GM21717 (cell line): ENCODE measurements around the gene KLHL7.

Experiments
- ATAC-seq: cut with Tn5 transposase; IDR thresholded peaks from one replicate; pipeline ENCODE4 v1.9.1; 2021; ENCODE audit warnings: mild to moderate bottlenecking, moderate library complexity; ENCODE audit not compliant: unreplicated experiment

KLHL7 gene, protein sequence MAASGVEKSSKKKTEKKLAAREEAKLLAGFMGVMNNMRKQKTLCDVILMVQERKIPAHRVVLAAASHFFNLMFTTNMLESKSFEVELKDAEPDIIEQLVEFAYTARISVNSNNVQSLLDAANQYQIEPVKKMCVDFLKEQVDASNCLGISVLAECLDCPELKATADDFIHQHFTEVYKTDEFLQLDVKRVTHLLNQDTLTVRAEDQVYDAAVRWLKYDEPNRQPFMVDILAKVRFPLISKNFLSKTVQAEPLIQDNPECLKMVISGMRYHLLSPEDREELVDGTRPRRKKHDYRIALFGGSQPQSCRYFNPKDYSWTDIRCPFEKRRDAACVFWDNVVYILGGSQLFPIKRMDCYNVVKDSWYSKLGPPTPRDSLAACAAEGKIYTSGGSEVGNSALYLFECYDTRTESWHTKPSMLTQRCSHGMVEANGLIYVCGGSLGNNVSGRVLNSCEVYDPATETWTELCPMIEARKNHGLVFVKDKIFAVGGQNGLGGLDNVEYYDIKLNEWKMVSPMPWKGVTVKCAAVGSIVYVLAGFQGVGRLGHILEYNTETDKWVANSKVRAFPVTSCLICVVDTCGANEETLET

DNA sequence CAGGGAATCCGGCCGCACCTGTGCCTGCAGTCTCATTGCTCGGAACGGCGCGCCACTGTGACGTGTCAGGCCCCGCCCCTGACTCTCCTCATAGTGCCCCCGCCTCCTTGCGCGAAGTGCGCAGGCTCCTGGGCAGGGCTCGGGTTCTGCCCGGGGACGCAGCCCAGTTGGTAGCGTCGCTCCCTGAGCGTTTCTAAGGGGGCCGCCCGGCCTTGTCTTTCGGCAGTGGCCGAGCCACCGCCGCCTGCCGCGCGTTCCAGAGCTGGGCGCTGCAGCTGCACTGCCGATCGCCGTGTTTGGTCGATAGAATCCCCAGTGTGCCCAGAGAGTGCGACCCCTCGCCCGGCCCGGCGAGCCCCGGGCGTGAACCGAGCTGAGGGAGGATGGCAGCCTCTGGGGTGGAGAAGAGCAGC, at the start of gene KLHL7:
Gene KLHL7, plus strand, starts transcription at position 142 of the 413 bp plus-strand sequence. Its CDS starts 242 bp downstream, at position 384.
- ATAC-seq: peak; percentile 94

DNA sequence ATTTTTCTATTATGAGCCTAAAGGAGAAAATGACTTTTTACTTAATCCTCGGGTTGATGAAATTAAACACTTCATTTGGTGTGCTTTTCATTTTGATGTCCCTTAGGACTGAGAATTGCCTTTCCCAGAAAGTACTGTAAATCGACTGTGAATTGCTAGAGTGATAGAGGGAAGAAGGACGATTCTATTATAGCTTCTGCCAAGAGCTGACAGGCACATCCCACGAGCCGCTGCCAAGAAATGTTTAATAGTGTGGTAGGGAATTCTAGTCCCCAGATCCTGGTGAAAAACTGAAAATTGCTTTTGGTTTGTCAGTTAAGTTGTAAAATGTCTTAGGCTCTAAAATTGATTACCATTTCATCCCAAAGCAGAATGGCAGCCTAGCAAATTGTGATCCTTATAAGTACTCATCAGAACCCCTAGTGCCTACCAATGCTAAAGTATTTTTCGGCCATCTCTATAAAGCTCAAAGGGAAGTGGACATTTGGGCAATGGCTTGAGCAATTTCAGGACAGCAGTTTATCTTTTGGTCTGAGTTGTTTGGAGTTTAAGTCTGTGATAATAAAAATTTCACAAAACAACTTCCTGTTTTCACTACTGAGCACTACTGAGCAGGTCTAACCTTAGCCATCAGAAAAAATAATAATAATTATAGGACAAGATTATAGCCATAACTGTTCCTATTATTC, 47.0 kb upstream of the KLHL7 start:
- ATAC-seq: no peak

DNA sequence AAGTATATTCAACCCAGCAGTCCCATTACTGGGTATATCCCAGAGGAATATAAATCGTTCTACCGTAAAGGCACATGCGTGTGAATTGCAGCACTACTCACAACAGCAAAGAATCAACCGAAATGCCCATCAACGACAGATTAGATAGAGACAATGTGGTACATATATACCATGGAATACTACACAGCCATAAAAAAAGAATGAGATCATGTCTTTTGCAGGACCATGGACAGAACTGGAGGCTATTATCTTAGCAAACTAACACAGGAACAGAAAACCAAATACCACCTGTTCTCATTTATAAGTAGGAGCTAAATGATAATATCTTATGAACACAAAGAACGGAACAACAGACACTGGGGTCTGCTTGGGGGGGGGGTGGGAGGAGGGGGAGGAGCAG, 44.3 kb upstream of the KLHL7 start:
- no peak for ATAC-seq

DNA sequence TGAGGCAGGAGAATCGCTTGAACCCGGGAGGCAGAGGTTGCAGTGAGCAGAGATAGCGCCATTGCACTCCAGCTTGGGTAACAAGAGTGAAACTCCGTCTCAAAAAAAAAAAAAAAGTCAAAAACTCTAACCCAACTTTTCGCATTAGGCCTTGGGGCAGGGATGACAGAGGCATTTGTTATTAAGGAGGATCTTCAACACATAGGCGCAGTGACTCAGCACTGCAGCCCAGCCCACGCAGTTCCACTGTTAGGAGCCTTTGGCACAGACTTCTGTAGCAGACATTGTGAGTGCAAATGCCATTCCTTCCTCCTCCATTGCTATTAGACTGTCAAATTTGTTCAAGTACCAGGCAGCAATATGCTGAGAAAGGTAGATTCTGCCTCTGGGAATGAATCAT, 43.1 kb upstream of the KLHL7 start:
- no peak for ATAC-seq

DNA sequence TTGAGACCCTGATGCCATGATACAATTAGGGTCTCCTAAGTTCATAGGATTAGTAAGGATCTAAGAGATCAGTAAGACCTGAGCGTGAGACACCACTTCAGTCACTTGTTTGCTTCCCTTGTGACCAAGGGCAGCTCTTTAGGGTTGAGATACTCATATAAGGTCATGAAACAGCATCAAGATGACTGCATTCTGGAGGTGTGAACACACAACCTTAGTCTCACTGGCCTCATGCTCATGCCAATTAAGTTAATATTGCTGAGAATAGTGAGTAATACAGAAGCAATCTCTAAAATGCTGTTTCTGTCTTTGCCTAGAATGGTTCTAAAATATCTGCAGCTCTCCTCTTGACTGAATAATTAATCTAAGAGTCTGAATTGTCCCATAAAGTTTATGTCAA, 39.6 kb upstream of the KLHL7 start:
- ATAC-seq: no peak

DNA sequence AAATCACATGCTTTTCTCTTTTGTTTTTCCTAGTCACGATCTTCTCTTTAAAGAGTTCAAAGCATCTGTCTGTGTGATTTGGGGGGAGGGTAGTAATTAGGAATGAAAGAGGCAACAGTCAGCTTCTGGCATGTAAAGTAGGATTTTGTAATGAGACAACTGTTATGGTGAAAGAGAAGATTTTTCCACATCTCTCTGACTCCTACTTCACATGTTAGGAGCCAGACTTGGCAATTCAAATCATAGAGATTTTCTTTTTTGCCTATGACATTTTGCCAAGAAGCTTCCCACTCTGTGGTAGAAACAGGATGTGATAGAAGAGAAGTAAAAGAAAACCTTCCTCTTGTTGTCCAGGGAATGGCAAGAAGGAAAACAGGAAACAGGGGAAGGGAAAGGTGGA, 38.3 kb upstream of the KLHL7 start:
- ATAC-seq: no peak

DNA sequence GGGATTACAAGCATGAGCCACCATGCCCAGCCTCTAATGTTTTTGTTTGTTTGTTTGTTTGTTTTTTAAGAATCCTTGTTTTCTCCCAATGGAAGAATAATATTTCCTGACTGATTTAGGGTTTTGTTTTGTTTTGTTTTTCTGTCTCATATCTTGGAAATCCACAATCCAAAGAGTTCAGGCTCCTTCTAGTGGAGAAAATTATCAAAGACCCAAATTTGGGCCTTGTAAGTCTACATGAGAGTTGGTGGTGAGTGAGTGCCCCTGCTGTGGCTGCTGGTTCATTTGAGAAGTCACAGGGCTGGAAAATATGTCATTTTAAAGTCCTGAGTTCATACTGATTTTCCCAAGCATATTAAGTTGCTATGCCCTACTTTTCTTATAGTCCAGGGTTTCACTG, 33.5 kb upstream of the KLHL7 start:
- ATAC-seq: no peak

DNA sequence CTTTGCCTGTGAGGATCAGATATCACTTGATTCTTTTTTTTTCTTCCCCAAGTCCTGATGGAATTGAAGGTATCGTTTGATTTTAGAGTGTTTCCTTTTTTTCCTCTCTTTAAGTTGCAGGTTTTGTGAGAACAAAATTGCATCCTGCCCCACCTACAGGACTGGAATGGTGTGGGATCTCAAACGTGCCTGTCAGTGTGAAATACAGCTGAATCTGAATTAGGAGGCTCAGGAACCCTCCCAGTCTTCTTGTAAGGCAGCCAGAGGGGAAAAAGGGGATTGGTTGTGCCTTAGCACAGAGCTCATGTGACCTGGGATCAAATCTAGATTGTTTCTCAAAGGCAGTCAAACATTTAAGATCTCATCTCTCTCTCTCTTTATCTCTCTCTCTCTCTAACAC, 32.7 kb upstream of the KLHL7 start:
- ATAC-seq: no peak

DNA sequence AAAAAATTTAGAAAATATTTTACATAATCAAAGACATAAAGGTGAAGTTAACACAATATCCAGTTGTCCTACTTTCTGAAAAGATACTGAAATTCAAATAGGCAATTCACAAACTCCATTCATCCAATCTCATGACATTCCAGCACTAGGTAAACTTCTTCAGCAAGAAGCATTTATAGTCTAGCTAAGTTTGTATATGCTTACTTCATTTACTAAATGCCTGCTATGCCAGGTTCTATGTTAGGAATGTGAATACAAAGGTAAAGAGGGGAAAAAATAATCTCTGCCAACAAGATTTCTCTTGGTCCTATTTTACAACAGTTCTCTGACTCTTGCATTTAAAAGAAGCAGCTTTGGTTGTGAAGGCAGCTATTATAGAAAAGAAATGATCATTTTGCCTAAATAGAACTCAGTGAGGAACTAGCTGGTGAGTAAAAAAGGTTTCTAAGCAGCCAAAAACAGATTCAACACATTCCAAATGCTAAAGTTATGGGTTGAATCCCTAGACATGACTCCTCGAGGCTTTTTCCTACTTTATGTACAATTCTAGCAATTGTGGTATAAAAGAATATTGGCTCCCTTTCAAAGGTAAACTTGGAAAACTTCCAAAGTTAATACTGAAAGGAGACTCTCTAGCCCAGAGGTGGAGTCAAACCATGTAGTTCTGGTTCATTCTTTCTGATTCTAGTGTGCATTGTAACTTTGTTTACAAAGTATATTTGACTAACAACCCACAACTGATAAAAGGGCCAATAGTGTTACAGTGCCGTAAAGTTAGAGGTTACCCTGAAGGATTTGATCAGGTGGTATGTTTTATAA, 30.9 kb upstream of the KLHL7 start:
- no peak for ATAC-seq

DNA sequence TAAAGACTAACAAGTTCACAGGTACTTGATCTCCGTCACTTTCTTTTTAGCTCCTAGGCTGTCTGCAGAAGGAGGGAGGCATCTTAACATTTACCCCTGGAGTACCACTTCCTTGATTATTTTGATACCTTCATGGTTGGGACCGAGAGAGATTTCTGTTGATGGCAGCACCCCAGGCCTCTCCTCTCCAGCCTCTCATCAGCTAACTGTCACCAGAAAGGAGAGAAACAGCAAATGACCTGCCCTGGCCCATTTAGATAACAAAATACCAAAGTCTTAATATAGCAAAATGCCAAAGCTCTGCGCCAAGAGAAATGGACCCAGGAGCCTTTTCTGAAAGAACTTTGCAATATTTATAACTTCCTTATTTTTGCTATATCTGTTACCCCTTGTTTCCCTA, 30.0 kb upstream of the KLHL7 start:
- ATAC-seq: no peak

DNA sequence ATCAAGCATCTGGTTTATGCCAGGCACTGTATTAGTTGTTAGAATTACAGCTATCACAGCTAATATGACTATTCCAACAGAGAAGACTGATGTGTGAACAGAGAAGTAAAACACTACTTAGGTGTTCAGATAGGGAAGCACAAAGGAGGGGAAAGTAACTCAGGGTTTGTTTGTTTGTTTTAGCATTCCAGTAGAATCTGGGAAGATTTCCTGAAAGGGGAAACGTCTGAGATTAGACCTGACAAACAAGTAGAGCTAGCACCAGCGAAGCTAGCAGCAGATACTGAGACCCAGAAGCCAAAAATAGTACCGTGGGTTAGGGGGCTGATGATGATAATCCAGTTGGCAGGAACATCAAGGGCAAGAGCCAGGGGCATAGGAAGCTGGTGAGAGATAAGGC, 28.8 kb upstream of the KLHL7 start:
- no peak for ATAC-seq

DNA sequence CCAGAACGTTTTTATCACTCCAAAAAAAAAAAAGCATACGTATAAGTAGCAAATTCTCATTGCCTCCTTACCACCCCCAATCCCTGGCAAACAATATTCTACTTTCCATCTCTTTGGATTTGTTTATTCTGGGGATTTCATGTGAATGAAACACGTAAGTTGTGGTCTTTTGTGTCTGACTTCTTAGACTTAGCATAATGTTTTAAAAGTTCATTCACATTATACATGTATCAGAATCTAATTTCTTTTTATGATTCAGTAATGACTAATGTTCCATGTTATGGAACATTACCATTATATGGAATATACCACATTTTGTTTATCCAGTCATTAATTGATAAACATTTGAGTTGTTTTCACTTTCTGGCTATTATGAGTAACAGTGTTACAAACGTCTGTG, 12.5 kb upstream of the KLHL7 start:
- no peak for ATAC-seq

DNA sequence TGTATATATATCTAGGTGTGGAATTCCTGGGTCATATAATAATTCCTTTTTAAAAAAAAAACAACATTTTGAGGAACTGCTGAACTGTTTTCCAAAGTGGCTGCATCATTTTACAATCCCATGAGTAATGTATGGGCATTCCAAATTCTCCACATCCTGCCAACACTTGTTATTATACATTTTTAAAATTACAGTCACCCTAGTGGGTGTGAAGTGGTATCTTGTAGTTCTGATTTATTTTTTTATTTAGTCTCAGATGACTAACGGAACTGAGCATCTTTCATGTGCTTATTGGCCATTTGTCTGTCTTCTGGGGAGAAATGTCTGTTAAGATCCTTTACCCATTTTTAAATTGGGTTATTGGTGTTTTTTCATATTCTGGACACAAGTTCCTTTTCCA, 12.0 kb upstream of the KLHL7 start:
- no peak for ATAC-seq

DNA sequence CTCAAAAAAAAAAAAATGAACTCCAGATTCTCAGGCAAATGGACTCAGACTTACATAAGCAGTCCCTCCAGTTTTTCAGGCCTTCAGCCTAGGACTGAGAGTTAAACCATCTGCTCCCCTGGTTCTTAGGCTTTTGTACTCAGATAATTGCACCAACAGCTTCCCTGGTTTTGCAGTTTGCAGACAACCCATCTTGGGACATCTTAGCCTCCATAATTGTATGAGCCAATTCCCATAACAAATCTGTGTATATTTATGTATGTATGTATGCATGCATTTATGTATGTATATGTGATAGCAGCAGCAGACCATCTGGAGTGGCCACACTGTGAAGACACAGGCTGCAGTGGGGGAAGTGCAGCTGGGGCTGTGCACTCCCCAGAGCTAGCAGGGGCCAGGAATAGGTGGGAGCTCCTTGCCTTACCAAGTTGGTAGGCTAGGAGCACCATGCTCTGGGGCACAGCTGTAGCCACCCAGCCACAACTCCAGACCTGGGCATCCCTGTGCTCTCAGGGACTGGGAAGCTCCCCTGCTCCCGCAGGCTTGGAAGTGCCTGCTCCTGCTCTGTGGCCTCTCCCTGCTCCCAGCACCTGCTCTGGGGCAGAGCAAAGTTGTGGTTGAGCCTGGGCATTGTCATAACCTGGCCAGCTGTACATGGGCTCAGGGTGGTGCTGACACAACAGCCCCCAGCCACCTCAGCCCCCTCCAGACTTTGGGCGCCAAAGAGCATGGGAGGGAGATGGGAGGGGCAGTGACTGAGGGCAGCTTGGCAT, 8.9 kb upstream of the KLHL7 start:
- ATAC-seq: no peak

DNA sequence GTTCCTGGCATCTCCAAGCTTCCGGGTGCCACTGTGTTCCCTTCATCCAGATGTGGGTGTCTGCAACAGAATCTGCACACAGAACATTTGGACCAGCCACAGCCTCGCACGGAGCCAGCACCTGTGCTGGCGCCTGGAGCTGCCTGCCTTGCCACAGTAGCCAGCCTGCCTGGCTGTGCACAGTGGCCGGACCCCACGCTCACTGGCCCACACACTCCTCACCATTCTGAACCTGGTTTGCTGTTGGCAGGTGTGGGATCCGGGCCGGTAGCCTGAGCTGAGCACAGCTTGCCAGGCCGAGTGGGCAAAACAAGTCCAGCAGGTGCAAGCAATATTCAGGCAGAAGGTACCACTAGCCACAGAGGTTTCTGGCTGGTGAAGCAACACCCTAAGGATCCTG, 7.6 kb upstream of the KLHL7 start:
- no peak for ATAC-seq

DNA sequence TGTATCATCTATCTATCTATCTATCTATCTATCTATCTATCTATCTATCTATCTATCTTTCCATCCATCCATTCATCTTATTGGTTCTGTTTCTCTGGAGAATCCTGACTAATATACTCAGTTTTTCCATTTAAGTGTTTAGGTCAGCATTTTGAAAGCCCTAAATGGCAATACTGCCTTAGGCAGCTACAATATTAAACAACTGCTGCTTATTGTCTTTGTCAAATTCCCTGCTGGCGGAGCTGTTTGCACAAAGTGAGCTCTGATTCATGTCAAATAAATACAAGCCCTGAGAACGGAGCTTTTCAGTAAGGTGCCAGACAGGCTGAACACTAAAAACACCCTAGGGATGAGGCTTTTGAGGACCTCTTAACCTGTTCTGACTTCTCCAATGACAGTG, 7.1 kb upstream of the KLHL7 start:
- ATAC-seq: no peak

DNA sequence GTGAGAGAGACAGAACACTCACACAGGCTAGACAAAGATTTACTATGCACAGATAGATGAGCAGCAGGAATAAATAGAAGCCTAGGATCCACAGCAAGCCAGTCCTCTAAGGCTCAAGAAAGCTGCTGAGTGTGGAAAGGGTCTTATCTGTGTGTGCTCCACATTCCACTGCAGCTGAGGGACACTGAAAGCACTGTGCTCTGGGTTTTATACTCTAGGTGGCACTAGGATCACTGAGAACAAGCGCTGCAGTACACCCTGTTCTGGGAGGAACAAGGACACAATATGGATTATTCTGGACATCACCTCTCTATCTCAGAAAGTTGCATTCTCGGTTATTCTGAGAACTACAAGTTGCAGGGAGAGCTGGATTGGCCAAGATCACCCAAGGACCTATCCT, 4.9 kb upstream of the KLHL7 start:
- ATAC-seq: no peak

DNA sequence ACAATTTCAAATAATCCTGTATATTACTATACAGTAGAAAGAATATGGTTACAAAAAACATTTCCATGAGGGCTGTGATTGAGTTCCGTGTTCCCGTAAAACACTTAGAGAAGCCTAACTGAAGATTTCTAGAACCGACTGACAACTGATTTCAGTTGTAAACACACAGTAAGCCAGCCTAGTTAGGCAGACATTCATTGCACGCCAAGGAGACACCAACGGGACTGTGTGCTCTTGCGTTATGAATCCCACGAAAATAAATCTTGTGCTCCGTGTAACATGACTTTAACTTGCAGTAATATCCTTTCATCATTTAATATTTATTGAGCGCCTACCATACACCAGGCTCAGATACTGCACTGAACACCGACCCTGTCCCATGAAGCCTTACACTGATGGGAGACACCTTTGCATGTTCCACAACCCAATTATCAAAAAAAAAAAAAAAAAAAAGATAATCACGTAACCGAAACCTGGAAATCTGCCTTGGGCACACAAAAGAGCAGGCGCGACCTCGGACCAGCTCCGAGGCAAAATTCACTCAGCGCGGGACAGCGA, 420 bp upstream of the KLHL7 start:
- peak; percentile 22 for ATAC-seq

DNA sequence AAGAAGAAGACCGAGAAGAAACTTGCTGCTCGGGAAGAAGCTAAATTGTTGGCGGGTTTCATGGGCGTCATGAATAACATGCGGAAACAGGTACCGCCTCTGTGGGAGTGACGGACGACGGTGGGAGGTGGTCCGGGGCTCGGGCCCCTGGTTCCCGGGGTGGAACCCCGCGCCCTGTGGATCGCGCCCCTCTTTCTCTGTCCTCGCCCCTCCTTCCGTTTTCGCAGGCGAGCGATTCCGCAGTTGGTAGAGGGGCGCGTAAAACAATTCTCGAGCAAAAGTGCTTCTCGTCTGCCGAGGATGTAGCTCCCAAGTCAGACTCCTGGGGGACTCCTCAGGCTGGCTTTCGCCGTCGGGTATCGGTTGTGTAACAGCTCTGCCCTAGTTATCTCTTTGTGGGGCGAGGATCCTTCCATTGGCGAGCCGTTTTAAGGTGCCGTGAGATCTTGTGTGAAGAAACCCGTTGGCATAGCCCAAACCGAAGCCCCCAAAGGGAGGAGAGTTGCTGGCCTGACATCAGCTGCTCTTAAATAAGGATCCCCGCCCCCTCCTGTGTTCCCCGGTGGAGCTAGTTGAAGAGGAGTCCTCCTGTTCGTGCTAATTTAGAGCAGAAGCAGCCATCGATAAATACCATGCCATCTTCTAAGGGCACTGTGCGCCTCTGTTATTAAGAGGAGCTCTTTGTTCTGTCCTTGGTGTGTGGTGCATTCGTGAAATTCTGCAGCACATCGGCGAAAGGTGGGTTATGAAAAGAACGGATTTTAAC, 655 bp downstream of the KLHL7 start:
- ATAC-seq: peak; percentile 41
